Neural progenitor cell (in vitro differentiated cells): ENCODE results near the gene CARF. TPM values are rescaled to one million over a fixed set of nuclear protein-coding genes. Genes with fewer than 3 reads are reported as not detected.

Source experiments
- DNase-seq: peaks from one replicate; pipeline ENCODE4 v3.0.0-alpha.2; 2016; ENCODE audit warnings: low spot score
- H2AFZ ChIP-seq: fragments of 200-600 bp; sonication (generic); replicated peaks from 2 replicates; pipeline ENCODE4 v1.6.1; 2016; ENCODE audit warnings: antibody characterized with exemption
- H3F3A ChIP-seq: fragments of 200-600 bp; sonication (generic); 2 replicates; pipeline ENCODE4 v1.6.1; 2016; ENCODE audit warnings: antibody characterized with exemption, low read depth
- H3K27ac ChIP-seq: fragments of 200-600 bp; sonication (generic); 2 replicates; pipeline ENCODE4 v1.5.1; 2016; ENCODE audit warnings: mild to moderate bottlenecking
- H3K27me3 ChIP-seq: fragments of 200-600 bp; sonication (generic); 2 replicates; pipeline ENCODE4 v1.6.1; 2016; ENCODE audit warnings: mild to moderate bottlenecking, moderate library complexity
- H3K36me3 ChIP-seq: fragments of 200-600 bp; sonication (generic); 2 replicates; pipeline ENCODE4 v1.5.1; 2016
- H3K4me1 ChIP-seq: fragments of 200-600 bp; sonication (generic); 2 replicates; pipeline ENCODE4 v1.6.1; 2016; ENCODE audit warnings: mixed run types
- H3K4me2 ChIP-seq: fragments of 200-600 bp; sonication (generic); 2 replicates; pipeline ENCODE4 v1.6.1; 2016
- H3K4me3 ChIP-seq: fragments of 200-600 bp; sonication (generic); 2 replicates; pipeline ENCODE4 v1.5.1; 2016
- H3K79me2 ChIP-seq: fragments of 200-600 bp; sonication (generic); 2 replicates; pipeline ENCODE4 v1.6.1; 2016; ENCODE audit warnings: low read depth
- H3K9ac ChIP-seq: fragments of 200-600 bp; sonication (generic); 2 replicates; pipeline ENCODE4 v1.6.1; 2016
- H3K9me3 ChIP-seq: fragments of 200-600 bp; sonication (generic); 2 replicates; pipeline ENCODE4 v1.5.1; 2016; ENCODE audit warnings: low read depth
- H4K20me1 ChIP-seq: fragments of 200-600 bp; sonication (generic); 2 replicates; pipeline ENCODE4 v1.6.1; 2016; ENCODE audit warnings: low read depth
- H3K27ac Mint-ChIP-seq: 3 replicates; pipeline ENCODE4 v1.8.0; 2021; ENCODE audit warnings: mixed read lengths
- H3K27me3 Mint-ChIP-seq: 2 replicates; pipeline ENCODE4 v1.8.0; 2022; ENCODE audit warnings: low read depth, mild to moderate bottlenecking, inconsistent platforms, moderate library complexity, mixed read lengths; ENCODE audit not compliant: insufficient read depth
- H3K36me3 Mint-ChIP-seq: 3 replicates; pipeline ENCODE4 v1.8.0; 2021; ENCODE audit warnings: mixed read lengths
- H3K4me1 Mint-ChIP-seq: 3 replicates; pipeline ENCODE4 v1.8.0; 2021; ENCODE audit warnings: mixed read lengths
- H3K4me3 Mint-ChIP-seq: 3 replicates; pipeline ENCODE4 v1.8.0; 2021; ENCODE audit warnings: mild to moderate bottlenecking, moderate library complexity, mixed read lengths
- H3K9me3 Mint-ChIP-seq: 3 replicates; pipeline ENCODE4 v1.8.0; 2020; ENCODE audit warnings: mixed read lengths
- CTCF ChIP-seq: fragments of 200-600 bp; sonication (generic); IDR thresholded peaks from 2 replicates; pipeline ENCODE4 v1.5.1; 2017; ENCODE audit warnings: antibody characterized with exemption, mild to moderate bottlenecking
- EZH2 ChIP-seq: fragments of 200-600 bp; sonication (generic); IDR thresholded peaks from 2 replicates; pipeline ENCODE4 v1.6.1; 2017; ENCODE audit warnings: antibody characterized with exemption, mild to moderate bottlenecking, moderate library complexity
- EZH2phosphoT487 ChIP-seq: fragments of 200-600 bp; sonication (generic); IDR thresholded peaks from 2 replicates; pipeline ENCODE4 v1.6.1; 2017; ENCODE audit warnings: antibody characterized with exemption
- total RNA-seq: library from RNA; depleted of rRNA; stranded (reverse); fragments of >200 nt; gene quantifications from 2 replicates; pipeline ENCODE4 v1.2.3, GENCODE V29; 2015; ENCODE audit warnings: low replicate concordance

CARF gene
- total RNA-seq, 1 donor from 2014 or later, result 30.9 TPM

GRCh38 chr2:203016716-203017115, 104.6 kb downstream of the CARF start:
- Histone ChIP-seq H3K36me3 (no peaks in the 10 kb centered on the region), H3K9me3 (no peaks in the 10 kb centered on the region), H3K4me3 (peak overlapping the region; percentile 4), H3K9ac (no peak overlapping the region), H3K27me3 (no peaks in the 10 kb centered on the region), H3K27ac (no peak overlapping the region), H4K20me1 (no peaks in the 10 kb centered on the region), H3K4me2 (peak overlapping the region; percentile 80), H3F3A (peaks cover 21% of the 10 kb centered on the region), H3K4me1 (peaks cover 15% of the 10 kb centered on the region), H3K79me2 (peaks cover 25% of the 10 kb centered on the region), H2AFZ (no peak overlapping the region)
- DNase-seq, result no peak
- Mint-ChIP-seq H3K27me3 (peaks cover 4% of the 10 kb centered on the region), H3K4me3 (peak overlapping the region; percentile 56), H3K9me3 (no peaks in the 10 kb centered on the region), H3K4me1 (peaks cover 35% of the 10 kb centered on the region), H3K27ac (no peak overlapping the region), H3K36me3 (no peaks in the 10 kb centered on the region)
- TF ChIP-seq CTCF, result no peak
- TF ChIP-seq EZH2phosphoT487, result no peak
- TF ChIP-seq EZH2, result no peak

- Histone ChIP-seq H3K27ac (no peak overlapping the region), H3K79me2 (peaks cover 25% of the 10 kb centered on the region), H3K4me2 (peak overlapping the region; percentile 80), H3K27me3 (no peaks in the 10 kb centered on the region), H4K20me1 (no peaks in the 10 kb centered on the region), H3F3A (peaks cover 21% of the 10 kb centered on the region), H3K9ac (no peak overlapping the region), H3K36me3 (no peaks in the 10 kb centered on the region), H2AFZ (no peak overlapping the region), H3K9me3 (no peaks in the 10 kb centered on the region), H3K4me1 (peaks cover 15% of the 10 kb centered on the region), H3K4me3 (peak overlapping the region; percentile 12)
- TF ChIP-seq EZH2phosphoT487 (no peak), CTCF (no peak), EZH2 (no peak)
- H3K36me3 Mint-ChIP-seq, result no peaks in the 10 kb centered on the region
- no peak for DNase-seq
- H3K4me3 Mint-ChIP-seq, result peak overlapping the region; percentile 63
- peaks cover 35% of the 10 kb centered on the region for H3K4me1 Mint-ChIP-seq
- H3K27me3 Mint-ChIP-seq, result peaks cover 4% of the 10 kb centered on the region
- H3K9me3 Mint-ChIP-seq, result no peaks in the 10 kb centered on the region
- H3K27ac Mint-ChIP-seq, result peak overlapping the region; percentile 48
Observed at GRCh38 chr2:203018181-203018580, 106.1 kb downstream of the CARF start.

- H4K20me1 ChIP-seq, result no peaks in the 10 kb centered on the region
- no peak for DNase-seq
- H3K9me3 ChIP-seq, result no peaks in the 10 kb centered on the region
- H3K9me3 Mint-ChIP-seq, result no peaks in the 10 kb centered on the region
- peak overlapping the region; percentile 12 for H3K4me3 ChIP-seq
- H3K4me1 ChIP-seq, result peaks cover 12% of the 10 kb centered on the region
- peaks cover 25% of the 10 kb centered on the region for H3K79me2 ChIP-seq
- peaks cover 4% of the 10 kb centered on the region for H3K27me3 Mint-ChIP-seq
- TF ChIP-seq EZH2 (no peak), EZH2phosphoT487 (no peak), CTCF (no peak)
- no peak overlapping the region for H3K4me3 Mint-ChIP-seq
- H3K36me3 Mint-ChIP-seq, result peaks cover 3% of the 10 kb centered on the region
- H2AFZ ChIP-seq, result no peak overlapping the region
- H3K9ac ChIP-seq, result no peak overlapping the region
- H3K27me3 ChIP-seq, result no peaks in the 10 kb centered on the region
- H3K27ac ChIP-seq, result no peak overlapping the region
- no peaks in the 10 kb centered on the region for H3K36me3 ChIP-seq
- H3K4me2 ChIP-seq, result peak overlapping the region; percentile 80
- peaks cover 31% of the 10 kb centered on the region for H3K4me1 Mint-ChIP-seq
- H3K27ac Mint-ChIP-seq, result no peak overlapping the region
- peaks cover 13% of the 10 kb centered on the region for H3F3A ChIP-seq
Observed at GRCh38 chr2:203019142-203019541, 107.1 kb downstream of the CARF start.
